ENCODE measurements around the gene TVP23C. TPM values are rescaled to one million over a fixed set of nuclear protein-coding genes. Genes with fewer than 3 reads are reported as not detected.
"Not testable (repeated sequence)": the region's sequence is repeated elsewhere in the genome, so short reads cannot be mapped to it uniquely, and the experiment has no call there.

The TVP23C gene
- total RNA-seq, 4 donors from 2014 or later: 8.4 to 24.0 (median 14.5) TPM

DNA sequence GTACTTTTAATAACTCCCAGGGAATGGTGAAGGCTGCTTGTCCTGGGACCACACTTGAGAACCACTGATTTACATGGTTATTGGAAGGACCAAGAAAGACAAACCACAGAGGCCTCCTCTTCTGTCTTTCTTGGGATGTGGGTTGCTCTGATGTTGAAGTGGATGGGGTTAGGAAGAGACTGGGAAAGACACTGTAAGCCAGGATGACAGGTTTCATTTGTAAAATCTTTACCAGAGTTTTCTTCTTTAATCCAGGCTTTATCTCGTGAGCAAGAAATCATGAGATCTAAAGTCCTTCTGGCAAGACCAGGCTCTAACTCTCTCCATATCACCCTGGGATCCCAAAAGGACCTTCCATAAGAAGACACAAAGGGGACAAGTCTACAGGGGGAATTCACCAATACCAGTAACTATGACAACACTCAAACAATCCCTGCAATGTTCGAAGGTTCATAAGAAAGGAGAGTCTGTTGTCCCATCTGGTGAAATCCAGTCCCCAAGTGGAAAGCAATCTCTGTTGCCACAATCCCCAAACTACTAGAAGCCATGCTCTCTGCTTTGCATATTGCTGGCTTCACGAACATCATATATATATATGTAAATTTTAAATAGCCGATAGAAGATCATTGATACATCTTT, 51.1 kb downstream of the TVP23C start:
- no peak for ATAC-seq (ENCODE audit: low FRiP score)
- no peak for DNase-seq (ENCODE audit: low spot score)
- no peak for TF ChIP-seq CTCF (IDR thresholded peaks at IDR 0.05)

GRCh38 chr17:15511142-15511541, 52.1 kb downstream of the TVP23C start:
- DNase-seq (ENCODE audit: low spot score) (no peak), ATAC-seq (ENCODE audit: low FRiP score) (no peak)
- TF ChIP-seq CTCF (IDR thresholded peaks at IDR 0.05): no peak

DNA sequence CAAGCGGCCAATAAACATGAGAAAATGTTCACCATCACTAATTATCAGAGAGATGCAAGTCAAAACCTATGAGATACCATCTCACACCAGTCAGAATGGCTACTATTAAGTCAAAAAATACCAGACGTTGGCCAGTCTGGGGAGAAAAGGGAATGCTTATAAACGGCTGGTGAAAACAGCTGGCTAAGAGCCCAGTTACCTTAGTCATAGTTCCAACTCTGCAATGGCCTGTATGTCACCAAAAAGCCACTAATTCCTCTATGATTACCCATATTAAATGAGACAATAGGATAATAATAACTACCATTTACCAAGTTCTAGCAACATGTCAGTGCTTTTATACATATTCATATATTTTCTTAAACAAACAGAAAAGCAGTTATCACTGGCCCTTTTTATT, 52.9 kb downstream of the TVP23C start:
- no peak for TF ChIP-seq CTCF (IDR thresholded peaks at IDR 0.05)
- ATAC-seq (ENCODE audit: low FRiP score) (no peak), DNase-seq (ENCODE audit: low spot score) (no peak)

DNA sequence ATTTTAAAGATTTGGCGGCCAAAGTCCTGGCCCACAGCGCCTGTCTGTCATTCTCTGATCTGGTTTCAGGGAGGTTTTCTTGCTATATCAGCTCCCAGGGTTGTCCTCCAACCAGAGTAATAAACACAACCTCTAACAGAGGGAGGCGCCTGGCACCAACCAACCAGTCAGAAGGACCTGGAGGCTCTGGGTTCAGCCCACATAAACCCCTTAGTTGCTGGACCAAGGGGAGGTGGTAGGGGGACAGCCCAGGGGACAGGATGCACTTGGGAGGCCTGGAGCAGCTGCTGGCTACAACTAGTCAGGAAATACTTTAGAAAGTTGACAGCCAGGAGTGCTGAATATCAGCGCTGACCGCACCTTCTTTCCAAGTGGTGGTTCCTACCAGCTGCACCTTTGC, 54.2 kb downstream of the TVP23C start:
- DNase-seq (ENCODE audit: low spot score): no peak
- no peak for TF ChIP-seq CTCF (IDR thresholded peaks at IDR 0.05)
- ATAC-seq (ENCODE audit: low FRiP score): no peak

DNA sequence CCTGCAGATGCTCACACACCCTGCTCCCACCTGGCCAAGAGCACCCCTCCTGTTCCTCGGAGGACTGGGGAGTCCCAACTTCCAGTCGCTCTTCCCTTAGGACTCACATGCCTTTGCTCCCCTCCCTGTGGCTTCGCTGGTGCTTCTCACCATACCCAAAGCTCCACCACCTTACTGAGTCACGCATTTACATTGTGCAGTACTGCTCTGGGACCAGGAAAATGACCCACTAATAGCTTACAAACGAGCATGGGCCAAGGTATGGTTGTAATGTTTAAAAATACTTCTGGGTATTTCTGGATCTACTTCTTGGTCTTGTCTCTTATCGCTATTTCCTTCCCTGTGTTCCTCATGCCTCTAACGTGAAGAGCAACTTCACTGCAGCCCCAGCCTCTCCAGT, 54.8 kb downstream of the TVP23C start:
- no peak for DNase-seq (ENCODE audit: low spot score)
- ATAC-seq (ENCODE audit: low FRiP score): no peak
- TF ChIP-seq CTCF (IDR thresholded peaks at IDR 0.05): no peak

- no peak for TF ChIP-seq CTCF (IDR thresholded peaks at IDR 0.05)
- ATAC-seq (ENCODE audit: low FRiP score) (no peak), DNase-seq (ENCODE audit: low spot score) (no peak)
Measured at GRCh38 chr17:15507896-15508295, 55.4 kb downstream of the TVP23C start.

DNA sequence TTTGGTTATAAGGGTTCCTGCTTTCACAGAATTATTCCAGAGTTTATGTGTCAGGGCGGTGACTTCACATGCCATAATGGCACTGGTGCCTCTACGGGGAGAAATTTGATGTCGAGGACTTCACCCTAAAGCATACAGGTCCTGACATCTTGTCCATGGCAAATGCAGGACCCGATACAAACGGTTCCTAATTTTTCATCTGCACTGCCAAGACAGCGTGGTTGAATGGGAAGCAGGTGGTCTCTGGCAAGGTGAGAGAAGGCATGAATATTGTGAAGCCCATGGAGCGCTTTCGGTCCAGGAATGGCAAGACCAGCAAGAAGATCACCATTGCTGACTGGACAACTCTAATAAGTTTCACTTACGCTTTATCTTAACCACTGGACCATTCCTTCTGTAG, 56.3 kb downstream of the TVP23C start:
- ATAC-seq (ENCODE audit: low FRiP score): no peak
- no peak for TF ChIP-seq CTCF (IDR thresholded peaks at IDR 0.05)
- no peak for DNase-seq (ENCODE audit: low spot score)

DNA sequence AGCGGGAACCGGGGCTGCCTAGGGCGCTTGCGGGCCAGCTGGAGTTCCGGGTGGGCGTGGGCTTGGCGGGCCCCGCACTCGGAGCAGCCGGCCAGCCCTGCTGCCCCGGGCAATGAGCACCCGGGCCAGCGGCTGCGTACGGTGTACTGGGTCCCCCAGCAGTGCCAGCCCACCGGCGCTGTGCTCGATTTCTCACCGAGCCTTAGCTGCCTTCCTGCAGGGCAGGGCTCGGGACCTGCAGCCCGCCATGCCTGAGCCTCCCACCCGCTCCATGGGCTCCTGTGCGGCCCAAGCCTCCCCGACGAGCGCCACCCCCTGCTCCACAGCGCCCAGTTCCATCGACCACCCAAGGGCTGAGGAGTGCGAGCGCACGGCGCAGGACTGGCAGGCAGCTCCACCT, 57.6 kb downstream of the TVP23C start:
- ATAC-seq (ENCODE audit: low FRiP score); DNase-seq (ENCODE audit: low spot score): not testable (repeated sequence)

Data from omental fat pad (tissue), 4 donors.